Stimulated activated CD4-positive, alpha-beta T cell treated with anti-CD3 and anti-CD28 coated beads, Interleukin-12 subunit alpha, Interleukin-12 subunit beta, amount 100 ng/mL, for 48 hours (primary cell): ENCODE results near the gene PCSK5.
"Not testable (repeated sequence)": the region's sequence is repeated elsewhere in the genome, so short reads cannot be mapped to it uniquely, and the experiment has no call there.

ENCODE experiments used
- DNase-seq, 3 donors: peaks; one replicate each; pipeline ENCODE4 v3.0.0-alpha.2; 2020; ENCODE audit warnings: low read depth in 2 of 3, low spot score in 1 of 3

PCSK5 gene

GRCh38 chr9:76045221-76045620 lies 154.7 kb downstream of the PCSK5 start:
- no peak for DNase-seq

GRCh38 chr9:76049341-76049740 lies 158.9 kb downstream of the PCSK5 start:
- no peak for DNase-seq

- DNase-seq, result no peak
These were observed 177.2 kb downstream of the PCSK5 start for GRCh38 chr9:76067696-76068095.

- DNase-seq, result no peak
These were observed 187.1 kb downstream of the PCSK5 start for GRCh38 chr9:76077537-76077936.

- not testable (repeated sequence) for DNase-seq
These were observed 190.8 kb downstream of the PCSK5 start for GRCh38 chr9:76081281-76081680.

- no peak for DNase-seq
These were observed 191.6 kb downstream of the PCSK5 start for GRCh38 chr9:76082057-76082456.

- DNase-seq, result no peak
These were observed 195.1 kb downstream of the PCSK5 start for GRCh38 chr9:76085596-76085995.

GRCh38 chr9:76086539-76086938 lies 196.1 kb downstream of the PCSK5 start:
- no peak for DNase-seq

GRCh38 chr9:76087976-76088375 lies 197.5 kb downstream of the PCSK5 start:
- DNase-seq, result no peak

GRCh38 chr9:76090330-76090729 lies 199.9 kb downstream of the PCSK5 start:
- DNase-seq, result no peak

GRCh38 chr9:76090909-76091308 lies 200.4 kb downstream of the PCSK5 start:
- DNase-seq, result no peak

- no peak for DNase-seq
These were observed 202.1 kb downstream of the PCSK5 start for GRCh38 chr9:76092572-76092971.

- no peak for DNase-seq
These were observed 205.1 kb downstream of the PCSK5 start for GRCh38 chr9:76095585-76095984.

- no peak for DNase-seq
These were observed 209.0 kb downstream of the PCSK5 start for GRCh38 chr9:76099516-76099915.

GRCh38 chr9:76101075-76101474 lies 210.6 kb downstream of the PCSK5 start:
- DNase-seq, result no peak

GRCh38 chr9:76101491-76101890 lies 211.0 kb downstream of the PCSK5 start:
- DNase-seq, result no peak

- no peak for DNase-seq
These were observed 211.5 kb downstream of the PCSK5 start for GRCh38 chr9:76101947-76102346.

GRCh38 chr9:76103531-76104315 lies 213.2 kb downstream of the PCSK5 start:
- DNase-seq, result no peak

- DNase-seq, result no peak
These were observed 217.0 kb downstream of the PCSK5 start for GRCh38 chr9:76107482-76107881.

GRCh38 chr9:76109953-76110352 lies 219.5 kb downstream of the PCSK5 start:
- no peak for DNase-seq

GRCh38 chr9:76112151-76112550 lies 221.7 kb downstream of the PCSK5 start:
- no peak for DNase-seq

GRCh38 chr9:76114144-76114543 lies 223.7 kb downstream of the PCSK5 start:
- DNase-seq, result no peak

- no peak for DNase-seq
These were observed 224.9 kb downstream of the PCSK5 start for GRCh38 chr9:76115396-76115795.
